ENCODE results near the gene RUSC2.

RUSC2 gene

DNA sequence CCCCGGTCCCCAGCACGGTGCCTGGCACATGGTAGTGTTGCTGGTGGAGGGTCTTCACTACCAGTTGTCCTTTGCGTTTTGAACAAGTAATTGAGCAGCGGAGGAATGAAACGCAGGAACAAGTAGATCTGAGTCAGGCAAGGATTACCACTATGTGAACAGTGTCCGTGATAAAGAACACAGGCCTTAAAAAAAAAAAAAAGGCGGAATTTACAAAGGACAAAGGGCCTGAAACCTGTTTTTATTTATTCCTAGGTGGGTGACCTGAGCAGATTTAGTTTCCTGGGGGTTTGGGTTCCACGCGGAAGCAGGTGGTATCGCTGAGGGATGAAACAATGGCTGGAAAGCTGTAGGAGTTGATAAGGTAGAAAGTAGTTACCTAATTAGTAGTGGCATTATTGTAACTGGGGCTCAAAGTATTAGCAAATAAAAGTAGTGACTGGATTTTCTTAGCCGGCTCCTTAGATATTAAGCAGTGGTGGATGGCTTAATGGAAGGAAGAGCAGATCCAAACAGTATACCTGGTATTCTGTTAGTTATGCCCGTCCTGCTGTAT lies 1.1 kb downstream of the RUSC2 start:
- TF ChIP-seq FOXP2 (optimal IDR thresholded peaks at IDR 0.05; ENCODE audit: borderline replicate concordance, extremely low read depth, extremely low read length, insufficient read depth) (no peak), POLR2AphosphoS5 (IDR thresholded peaks at IDR 0.05; ENCODE audit: low read depth, low read length) (no peak), TAF1 (IDR thresholded peaks at IDR 0.05; ENCODE audit: borderline replicate concordance, insufficient read depth, low read length) (no peak), SIN3A (IDR thresholded peaks at IDR 0.05; ENCODE audit: borderline replicate concordance, insufficient read depth, low read length) (no peak)
- TF ChIP-seq, protein P1, sequence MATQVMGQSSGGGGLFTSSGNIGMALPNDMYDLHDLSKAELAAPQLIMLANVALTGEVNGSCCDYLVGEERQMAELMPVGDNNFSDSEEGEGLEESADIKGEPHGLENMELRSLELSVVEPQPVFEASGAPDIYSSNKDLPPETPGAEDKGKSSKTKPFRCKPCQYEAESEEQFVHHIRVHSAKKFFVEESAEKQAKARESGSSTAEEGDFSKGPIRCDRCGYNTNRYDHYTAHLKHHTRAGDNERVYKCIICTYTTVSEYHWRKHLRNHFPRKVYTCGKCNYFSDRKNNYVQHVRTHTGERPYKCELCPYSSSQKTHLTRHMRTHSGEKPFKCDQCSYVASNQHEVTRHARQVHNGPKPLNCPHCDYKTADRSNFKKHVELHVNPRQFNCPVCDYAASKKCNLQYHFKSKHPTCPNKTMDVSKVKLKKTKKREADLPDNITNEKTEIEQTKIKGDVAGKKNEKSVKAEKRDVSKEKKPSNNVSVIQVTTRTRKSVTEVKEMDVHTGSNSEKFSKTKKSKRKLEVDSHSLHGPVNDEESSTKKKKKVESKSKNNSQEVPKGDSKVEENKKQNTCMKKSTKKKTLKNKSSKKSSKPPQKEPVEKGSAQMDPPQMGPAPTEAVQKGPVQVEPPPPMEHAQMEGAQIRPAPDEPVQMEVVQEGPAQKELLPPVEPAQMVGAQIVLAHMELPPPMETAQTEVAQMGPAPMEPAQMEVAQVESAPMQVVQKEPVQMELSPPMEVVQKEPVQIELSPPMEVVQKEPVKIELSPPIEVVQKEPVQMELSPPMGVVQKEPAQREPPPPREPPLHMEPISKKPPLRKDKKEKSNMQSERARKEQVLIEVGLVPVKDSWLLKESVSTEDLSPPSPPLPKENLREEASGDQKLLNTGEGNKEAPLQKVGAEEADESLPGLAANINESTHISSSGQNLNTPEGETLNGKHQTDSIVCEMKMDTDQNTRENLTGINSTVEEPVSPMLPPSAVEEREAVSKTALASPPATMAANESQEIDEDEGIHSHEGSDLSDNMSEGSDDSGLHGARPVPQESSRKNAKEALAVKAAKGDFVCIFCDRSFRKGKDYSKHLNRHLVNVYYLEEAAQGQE (IDR thresholded peaks at IDR 0.05; ENCODE audit: insufficient read depth in 1 of 2, low read depth in 2 of 2, low read length in 2 of 2): no peak

- TF ChIP-seq POLR2AphosphoS5 (IDR thresholded peaks at IDR 0.05; ENCODE audit: low read depth, low read length) (no peak), SIN3A (IDR thresholded peaks at IDR 0.05; ENCODE audit: borderline replicate concordance, insufficient read depth, low read length) (no peak), FOXP2 (optimal IDR thresholded peaks at IDR 0.05; ENCODE audit: borderline replicate concordance, extremely low read depth, extremely low read length, insufficient read depth) (no peak), TAF1 (IDR thresholded peaks at IDR 0.05; ENCODE audit: borderline replicate concordance, insufficient read depth, low read length) (no peak)
- TF ChIP-seq, protein P1 (IDR thresholded peaks at IDR 0.05; ENCODE audit: insufficient read depth in 1 of 2, low read depth in 2 of 2, low read length in 2 of 2): no peak
These were observed 6.1 kb downstream of the RUSC2 start for GRCh38 chr9:35495984-35496383.

GRCh38 chr9:35499029-35499700 lies 9.3 kb downstream of the RUSC2 start:
- TF ChIP-seq TAF1 (IDR thresholded peaks at IDR 0.05; ENCODE audit: borderline replicate concordance, insufficient read depth, low read length): no peak
- TF ChIP-seq FOXP2 (optimal IDR thresholded peaks at IDR 0.05; ENCODE audit: borderline replicate concordance, extremely low read depth, extremely low read length, insufficient read depth): no peak
- no peak for TF ChIP-seq POLR2AphosphoS5 (IDR thresholded peaks at IDR 0.05; ENCODE audit: low read depth, low read length)
- TF ChIP-seq, protein P1 (IDR thresholded peaks at IDR 0.05; ENCODE audit: insufficient read depth in 1 of 2, low read depth in 2 of 2, low read length in 2 of 2): no peak
- TF ChIP-seq SIN3A (IDR thresholded peaks at IDR 0.05; ENCODE audit: borderline replicate concordance, insufficient read depth, low read length): no peak

- no peak for TF ChIP-seq TAF1 (IDR thresholded peaks at IDR 0.05; ENCODE audit: borderline replicate concordance, insufficient read depth, low read length)
- no peak for TF ChIP-seq FOXP2 (optimal IDR thresholded peaks at IDR 0.05; ENCODE audit: borderline replicate concordance, extremely low read depth, extremely low read length, insufficient read depth)
- no peak for TF ChIP-seq SIN3A (IDR thresholded peaks at IDR 0.05; ENCODE audit: borderline replicate concordance, insufficient read depth, low read length)
- TF ChIP-seq, protein P1 (IDR thresholded peaks at IDR 0.05; ENCODE audit: insufficient read depth in 1 of 2, low read depth in 2 of 2, low read length in 2 of 2): no peak
- TF ChIP-seq POLR2AphosphoS5 (IDR thresholded peaks at IDR 0.05; ENCODE audit: low read depth, low read length): no peak
These were observed 9.8 kb downstream of the RUSC2 start for GRCh38 chr9:35499701-35500030.
